ENCODE measurements around the gene EXPH5.

DNA sequence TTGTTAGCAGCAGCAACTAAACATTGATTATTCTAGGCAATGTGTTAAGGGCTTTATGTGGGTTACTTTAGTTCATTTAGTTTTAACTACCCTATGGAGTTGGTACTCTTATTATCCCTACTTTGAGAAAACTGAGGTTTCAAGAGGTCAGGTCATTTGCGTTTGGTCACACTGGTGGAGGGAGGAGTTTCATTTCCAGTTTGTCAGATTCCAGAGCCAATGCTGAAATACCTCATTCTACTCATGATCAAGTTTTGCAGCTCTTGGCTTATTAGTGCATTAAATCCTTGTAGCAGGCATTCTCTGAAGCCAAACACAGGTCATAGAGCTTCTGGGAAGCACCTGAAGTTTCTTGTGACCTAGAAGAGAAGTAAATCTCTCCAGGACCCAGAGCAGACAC, 71.2 kb downstream of the EXPH5 start:
- TF ChIP-seq ZNF8 (CRISPR knock-in tag; IDR thresholded peaks at IDR 0.05) (no peak), ZFP3 (CRISPR knock-in tag; IDR thresholded peaks at IDR 0.05) (no peak), ZC3H10 (CRISPR knock-in tag; IDR thresholded peaks at IDR 0.05) (no peak), ARNTL (CRISPR knock-in tag; IDR thresholded peaks at IDR 0.05; ENCODE audit: borderline replicate concordance, low read depth) (no peak), TOX (CRISPR knock-in tag; IDR thresholded peaks at IDR 0.05; ENCODE audit: borderline replicate concordance) (no peak), GLIS3 (CRISPR knock-in tag; IDR thresholded peaks at IDR 0.05) (no peak)
- TF ChIP-seq, protein P1, sequence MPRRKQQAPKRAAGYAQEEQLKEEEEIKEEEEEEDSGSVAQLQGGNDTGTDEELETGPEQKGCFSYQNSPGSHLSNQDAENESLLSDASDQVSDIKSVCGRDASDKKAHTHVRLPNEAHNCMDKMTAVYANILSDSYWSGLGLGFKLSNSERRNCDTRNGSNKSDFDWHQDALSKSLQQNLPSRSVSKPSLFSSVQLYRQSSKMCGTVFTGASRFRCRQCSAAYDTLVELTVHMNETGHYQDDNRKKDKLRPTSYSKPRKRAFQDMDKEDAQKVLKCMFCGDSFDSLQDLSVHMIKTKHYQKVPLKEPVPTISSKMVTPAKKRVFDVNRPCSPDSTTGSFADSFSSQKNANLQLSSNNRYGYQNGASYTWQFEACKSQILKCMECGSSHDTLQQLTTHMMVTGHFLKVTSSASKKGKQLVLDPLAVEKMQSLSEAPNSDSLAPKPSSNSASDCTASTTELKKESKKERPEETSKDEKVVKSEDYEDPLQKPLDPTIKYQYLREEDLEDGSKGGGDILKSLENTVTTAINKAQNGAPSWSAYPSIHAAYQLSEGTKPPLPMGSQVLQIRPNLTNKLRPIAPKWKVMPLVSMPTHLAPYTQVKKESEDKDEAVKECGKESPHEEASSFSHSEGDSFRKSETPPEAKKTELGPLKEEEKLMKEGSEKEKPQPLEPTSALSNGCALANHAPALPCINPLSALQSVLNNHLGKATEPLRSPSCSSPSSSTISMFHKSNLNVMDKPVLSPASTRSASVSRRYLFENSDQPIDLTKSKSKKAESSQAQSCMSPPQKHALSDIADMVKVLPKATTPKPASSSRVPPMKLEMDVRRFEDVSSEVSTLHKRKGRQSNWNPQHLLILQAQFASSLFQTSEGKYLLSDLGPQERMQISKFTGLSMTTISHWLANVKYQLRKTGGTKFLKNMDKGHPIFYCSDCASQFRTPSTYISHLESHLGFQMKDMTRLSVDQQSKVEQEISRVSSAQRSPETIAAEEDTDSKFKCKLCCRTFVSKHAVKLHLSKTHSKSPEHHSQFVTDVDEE (CRISPR knock-in tag; IDR thresholded peaks at IDR 0.05), result no peak
- TF ChIP-seq, protein P2, sequence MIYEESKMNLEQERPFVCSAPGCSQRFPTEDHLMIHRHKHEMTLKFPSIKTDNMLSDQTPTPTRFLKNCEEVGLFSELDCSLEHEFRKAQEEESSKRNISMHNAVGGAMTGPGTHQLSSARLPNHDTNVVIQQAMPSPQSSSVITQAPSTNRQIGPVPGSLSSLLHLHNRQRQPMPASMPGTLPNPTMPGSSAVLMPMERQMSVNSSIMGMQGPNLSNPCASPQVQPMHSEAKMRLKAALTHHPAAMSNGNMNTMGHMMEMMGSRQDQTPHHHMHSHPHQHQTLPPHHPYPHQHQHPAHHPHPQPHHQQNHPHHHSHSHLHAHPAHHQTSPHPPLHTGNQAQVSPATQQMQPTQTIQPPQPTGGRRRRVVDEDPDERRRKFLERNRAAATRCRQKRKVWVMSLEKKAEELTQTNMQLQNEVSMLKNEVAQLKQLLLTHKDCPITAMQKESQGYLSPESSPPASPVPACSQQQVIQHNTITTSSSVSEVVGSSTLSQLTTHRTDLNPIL (CRISPR knock-in tag; IDR thresholded peaks at IDR 0.05; ENCODE audit: low read depth), result no peak
- TF ChIP-seq, protein P3, sequence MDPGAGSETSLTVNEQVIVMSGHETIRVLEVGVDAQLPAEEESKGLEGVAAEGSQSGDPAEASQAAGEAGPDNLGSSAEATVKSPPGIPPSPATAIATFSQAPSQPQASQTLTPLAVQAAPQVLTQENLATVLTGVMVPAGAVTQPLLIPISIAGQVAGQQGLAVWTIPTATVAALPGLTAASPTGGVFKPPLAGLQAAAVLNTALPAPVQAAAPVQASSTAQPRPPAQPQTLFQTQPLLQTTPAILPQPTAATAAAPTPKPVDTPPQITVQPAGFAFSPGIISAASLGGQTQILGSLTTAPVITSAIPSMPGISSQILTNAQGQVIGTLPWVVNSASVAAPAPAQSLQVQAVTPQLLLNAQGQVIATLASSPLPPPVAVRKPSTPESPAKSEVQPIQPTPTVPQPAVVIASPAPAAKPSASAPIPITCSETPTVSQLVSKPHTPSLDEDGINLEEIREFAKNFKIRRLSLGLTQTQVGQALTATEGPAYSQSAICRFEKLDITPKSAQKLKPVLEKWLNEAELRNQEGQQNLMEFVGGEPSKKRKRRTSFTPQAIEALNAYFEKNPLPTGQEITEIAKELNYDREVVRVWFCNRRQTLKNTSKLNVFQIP (CRISPR knock-in tag; IDR thresholded peaks at IDR 0.05; ENCODE audit: borderline replicate concordance, low read depth), result no peak
